Measurements from ENCODE around the gene TRNT1.

TRNT1 gene

GRCh38 chr3:3178498-3179328, 52.0 kb downstream of the TRNT1 start:
- DNase-seq (ENCODE audit: low read depth): no peak

- peak; percentile 61 for DNase-seq (ENCODE audit: low read depth)
Measured at GRCh38 chr3:3179407-3180094, 52.8 kb downstream of the TRNT1 start, which contains the start of gene CRBN. CRBN (minus strand) TSS chr3:3179691; CDS start chr3:3179687, 4 bp downstream.

DNA sequence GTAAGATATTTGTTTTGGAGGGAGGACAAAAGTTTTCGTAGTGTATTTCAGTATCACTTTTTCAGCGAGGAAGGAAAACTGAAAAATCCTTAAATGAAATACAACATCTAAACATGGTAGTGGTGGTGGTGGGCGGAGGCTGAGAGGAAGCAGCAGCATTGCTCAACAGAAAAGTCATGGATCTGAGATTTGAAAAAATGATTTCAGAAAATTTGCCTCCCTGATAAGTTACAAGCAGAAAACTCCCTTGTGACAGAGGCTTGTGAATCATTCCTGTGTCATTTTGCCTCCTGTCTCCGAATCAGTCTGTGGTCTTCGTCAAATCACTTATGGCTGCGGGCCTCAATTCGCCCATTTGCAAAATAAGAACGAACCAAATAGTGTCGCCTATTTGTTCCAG, 53.7 kb downstream of the TRNT1 start:
- DNase-seq (ENCODE audit: low read depth): no peak

GRCh38 chr3:3184876-3185275, 58.1 kb downstream of the TRNT1 start:
- DNase-seq (ENCODE audit: low read depth): no peak

GRCh38 chr3:3189102-3189727, 62.5 kb downstream of the TRNT1 start:
- DNase-seq (ENCODE audit: low read depth): no peak

DNA sequence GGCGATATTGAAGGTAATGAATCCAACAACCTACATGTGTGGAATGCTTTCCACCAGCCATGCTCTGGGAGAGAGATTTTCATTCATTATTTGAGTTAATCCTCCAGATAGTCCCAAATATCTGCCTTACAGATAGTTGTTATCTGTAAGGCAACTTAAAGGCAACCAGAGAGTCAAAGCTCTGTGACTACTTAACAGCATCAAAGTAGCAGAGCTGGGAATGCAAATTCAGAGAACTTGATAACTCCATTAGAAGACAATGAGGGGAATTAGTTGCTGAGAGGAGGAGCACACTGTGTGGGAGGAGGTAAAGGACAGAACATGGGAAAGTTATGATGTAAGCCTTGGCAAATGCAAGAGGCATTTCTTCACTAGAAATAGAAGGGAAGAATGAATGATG, 63.2 kb downstream of the TRNT1 start:
- DNase-seq (ENCODE audit: low read depth): no peak

- DNase-seq (ENCODE audit: low read depth): no peak
Measured at GRCh38 chr3:3191675-3192285, 65.0 kb downstream of the TRNT1 start.

DNA sequence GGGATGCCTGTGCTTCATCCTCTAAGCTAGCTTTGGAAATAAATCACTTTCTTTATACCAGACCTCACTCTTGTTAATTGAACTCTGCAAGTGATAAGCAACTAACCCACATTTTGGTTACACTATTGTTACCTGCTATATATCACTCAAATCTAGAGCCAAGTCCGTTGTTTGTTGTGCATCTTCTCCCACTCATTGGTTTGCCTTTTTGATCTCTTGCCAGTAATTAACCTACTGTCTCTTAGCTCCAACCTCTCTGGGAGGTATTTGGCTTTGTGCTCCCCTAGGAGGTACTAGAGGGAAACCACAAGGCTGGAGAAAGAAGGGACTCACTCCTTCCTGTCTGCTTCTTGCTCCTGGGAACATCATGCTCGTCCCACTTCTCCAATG, 65.5 kb downstream of the TRNT1 start:
- DNase-seq (ENCODE audit: low read depth): no peak

- no peak for DNase-seq (ENCODE audit: low read depth)
Measured at GRCh38 chr3:3194861-3195260, 68.1 kb downstream of the TRNT1 start.

DNA sequence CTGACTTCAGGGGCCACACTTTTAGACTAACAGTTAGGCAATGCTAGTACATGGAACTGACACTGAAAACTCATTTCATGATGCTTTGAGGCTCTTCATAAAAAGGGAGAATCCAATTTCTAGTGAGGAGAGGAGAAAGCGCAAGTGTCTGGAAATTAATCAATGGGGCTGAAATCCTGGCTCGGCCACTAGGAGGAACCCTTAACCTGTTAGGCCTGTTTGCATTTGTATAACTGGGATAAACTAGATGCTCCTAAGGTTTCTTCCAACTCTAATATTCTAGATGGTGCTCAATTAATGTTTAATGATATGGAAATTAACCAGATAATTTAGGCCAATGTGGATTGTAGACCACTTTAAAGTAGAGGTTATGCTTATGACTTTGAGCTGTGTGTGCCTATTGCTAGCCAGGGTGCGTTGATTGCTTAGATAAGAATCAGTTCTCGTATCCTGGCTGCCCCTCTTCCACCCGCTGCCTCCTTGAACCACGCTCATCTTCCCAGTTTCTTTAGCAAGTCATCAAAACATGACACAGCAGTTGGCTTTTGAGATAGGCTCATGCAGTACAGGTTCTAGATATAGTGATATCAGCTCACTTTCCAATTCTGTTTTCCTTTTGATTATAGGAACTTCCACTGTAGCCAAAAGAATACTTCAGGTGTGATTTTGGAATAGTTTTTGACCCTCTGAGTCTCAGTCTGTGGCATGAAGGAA, 69.6 kb downstream of the TRNT1 start:
- DNase-seq (ENCODE audit: low read depth): no peak

All from fibroblast of the conjunctiva (primary cell).